ENCODE data around the gene CRABP1. TPM values are rescaled to one million over a fixed set of nuclear protein-coding genes. Genes with fewer than 3 reads are reported as not detected.

Gene CRABP1
- total RNA-seq, 3 donors from 2014 or later: 11.5 to 14.5 TPM; not detected in 1

DNA sequence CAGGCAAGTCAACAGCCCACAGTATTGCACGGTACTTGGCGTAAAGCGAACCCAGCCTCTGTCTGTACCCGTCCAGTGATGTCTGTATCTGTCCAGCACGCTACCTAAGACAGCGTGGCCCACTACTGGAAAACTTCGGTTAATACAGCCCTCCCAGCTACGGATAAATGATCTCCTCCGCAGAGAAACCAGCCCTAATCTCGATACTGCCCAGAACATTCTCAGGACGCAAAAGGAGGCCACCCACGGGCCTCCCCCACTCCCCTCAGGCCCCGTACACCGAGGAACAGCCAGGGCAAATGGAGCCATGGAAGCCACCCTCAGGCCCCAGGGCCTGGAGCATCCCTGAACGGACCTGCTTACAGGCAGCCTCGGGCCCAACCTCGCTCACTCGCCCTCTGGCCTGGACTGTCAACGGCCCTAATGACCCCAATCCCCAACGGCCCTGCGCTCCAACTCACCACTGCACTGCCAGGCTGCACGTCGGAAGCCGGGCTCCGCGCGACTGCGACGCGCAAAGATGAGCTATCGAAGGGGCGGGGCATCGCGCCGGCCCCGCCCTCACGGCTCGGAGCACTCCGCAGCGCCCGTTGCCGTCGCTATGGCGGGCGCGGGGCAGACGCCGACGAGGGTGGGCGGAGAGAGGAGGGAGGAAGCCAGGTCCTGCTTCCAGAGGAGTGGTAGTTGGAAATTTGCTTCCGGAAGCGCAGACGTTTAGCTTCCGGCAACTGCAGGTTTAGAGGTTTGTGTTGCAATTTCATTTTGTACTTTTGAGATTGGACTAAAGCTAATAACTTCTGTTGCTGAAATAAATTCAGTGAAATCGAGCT, 40.8 kb upstream of the CRABP1 start, which contains the start of gene SKIC8:
SKIC8 (minus strand) TSS at position 509 of the 830 bp plus-strand sequence. CDS start 3,923 bp downstream, outside the sequence.
- Histone ChIP-seq H3K27ac (peak within 1 kb of the TSS; percentile 92), H3K4me1 (peaks cover 0 to 8% of the 10 kb centered on the region in 2 donors), H3K27me3 (peaks cover 2 to 9% of the 10 kb centered on the region in 2 donors), H3K4me3 (peak within 1 kb of the TSS; percentile 89 to 98 (median 97)), H3K36me3 (no peaks in the 10 kb centered on the region), H3K9me3 (no peaks in the 10 kb centered on the region)
- peak; percentile 88 to 90 for DNase-seq (ENCODE audit: low spot score in 2 of 2)
- TF ChIP-seq POLR2AphosphoS5 (IDR thresholded peaks at IDR 0.05): peak; percentile 83 to 96 (median 86)
- TF ChIP-seq, protein P1, sequence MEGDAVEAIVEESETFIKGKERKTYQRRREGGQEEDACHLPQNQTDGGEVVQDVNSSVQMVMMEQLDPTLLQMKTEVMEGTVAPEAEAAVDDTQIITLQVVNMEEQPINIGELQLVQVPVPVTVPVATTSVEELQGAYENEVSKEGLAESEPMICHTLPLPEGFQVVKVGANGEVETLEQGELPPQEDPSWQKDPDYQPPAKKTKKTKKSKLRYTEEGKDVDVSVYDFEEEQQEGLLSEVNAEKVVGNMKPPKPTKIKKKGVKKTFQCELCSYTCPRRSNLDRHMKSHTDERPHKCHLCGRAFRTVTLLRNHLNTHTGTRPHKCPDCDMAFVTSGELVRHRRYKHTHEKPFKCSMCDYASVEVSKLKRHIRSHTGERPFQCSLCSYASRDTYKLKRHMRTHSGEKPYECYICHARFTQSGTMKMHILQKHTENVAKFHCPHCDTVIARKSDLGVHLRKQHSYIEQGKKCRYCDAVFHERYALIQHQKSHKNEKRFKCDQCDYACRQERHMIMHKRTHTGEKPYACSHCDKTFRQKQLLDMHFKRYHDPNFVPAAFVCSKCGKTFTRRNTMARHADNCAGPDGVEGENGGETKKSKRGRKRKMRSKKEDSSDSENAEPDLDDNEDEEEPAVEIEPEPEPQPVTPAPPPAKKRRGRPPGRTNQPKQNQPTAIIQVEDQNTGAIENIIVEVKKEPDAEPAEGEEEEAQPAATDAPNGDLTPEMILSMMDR (IDR thresholded peaks at IDR 0.05): peak in 1 of 3 donors; percentile 18
- TF ChIP-seq POLR2A (IDR thresholded peaks at IDR 0.05): peak; percentile 72
- intact Hi-C loops (cut with DNase I; ENCODE audit: low total_unique reads): no loop called here

DNA sequence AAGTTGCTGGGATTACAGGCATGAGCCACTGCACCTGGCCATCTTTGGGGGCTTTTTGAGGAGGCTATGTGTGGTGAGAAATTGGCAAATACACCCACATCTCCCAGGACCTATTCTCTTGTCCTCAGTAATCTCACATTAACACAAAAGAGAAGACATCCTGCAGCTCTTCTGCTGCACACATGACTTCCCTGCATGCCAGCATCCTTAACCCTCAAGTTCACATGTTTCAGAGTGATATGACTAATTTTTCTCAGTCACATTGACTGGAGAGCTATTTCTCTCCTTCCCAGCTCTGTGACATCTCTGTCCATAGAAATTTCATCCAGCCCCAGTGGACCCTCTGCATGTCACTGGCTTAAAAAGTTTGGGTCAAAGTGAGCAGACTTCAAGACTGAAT, 38.8 kb upstream of the CRABP1 start:
- Histone ChIP-seq H3K9me3 (no peaks in the 10 kb centered on the region), H3K36me3 (no peaks in the 10 kb centered on the region), H3K4me1 (peaks cover 0 to 8% of the 10 kb centered on the region in 2 donors), H3K27ac (peak overlapping the region in 1 of 2 donors; percentile 4), H3K27me3 (peaks cover 4 to 10% of the 10 kb centered on the region in 2 donors), H3K4me3 (no peak overlapping the region)
- DNase-seq (ENCODE audit: low spot score in 2 of 2): no peak
- TF ChIP-seq, protein P1 (IDR thresholded peaks at IDR 0.05): no peak
- no peak for TF ChIP-seq POLR2AphosphoS5 (IDR thresholded peaks at IDR 0.05)
- TF ChIP-seq POLR2A (IDR thresholded peaks at IDR 0.05): no peak
- intact Hi-C loops (cut with DNase I; ENCODE audit: low total_unique reads): no loop called here

DNA sequence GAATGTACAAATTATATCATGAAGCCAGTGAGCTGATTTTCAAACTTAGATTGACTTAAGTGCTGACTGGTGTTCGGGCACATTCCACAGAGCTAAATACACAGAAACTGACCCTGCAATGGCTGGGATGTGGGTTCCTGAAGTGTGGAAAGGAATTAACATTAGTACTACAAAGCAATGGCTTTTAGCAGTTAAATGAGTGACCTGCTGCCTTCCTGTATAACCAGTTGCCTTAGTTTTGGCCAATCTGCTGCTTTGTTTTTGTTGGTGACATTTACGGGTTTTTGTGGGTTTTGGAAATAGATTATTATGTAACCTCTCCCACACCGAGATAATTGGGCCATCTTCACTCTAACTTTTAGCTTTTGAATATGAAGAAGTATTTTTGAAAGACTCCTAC, 38.3 kb upstream of the CRABP1 start:
- TF ChIP-seq POLR2AphosphoS5 (IDR thresholded peaks at IDR 0.05) (no peak), POLR2A (IDR thresholded peaks at IDR 0.05) (no peak)
- TF ChIP-seq, protein P1 (IDR thresholded peaks at IDR 0.05): no peak
- H3K27ac ChIP-seq: peak overlapping the region in 1 of 2 donors; percentile 4

DNA sequence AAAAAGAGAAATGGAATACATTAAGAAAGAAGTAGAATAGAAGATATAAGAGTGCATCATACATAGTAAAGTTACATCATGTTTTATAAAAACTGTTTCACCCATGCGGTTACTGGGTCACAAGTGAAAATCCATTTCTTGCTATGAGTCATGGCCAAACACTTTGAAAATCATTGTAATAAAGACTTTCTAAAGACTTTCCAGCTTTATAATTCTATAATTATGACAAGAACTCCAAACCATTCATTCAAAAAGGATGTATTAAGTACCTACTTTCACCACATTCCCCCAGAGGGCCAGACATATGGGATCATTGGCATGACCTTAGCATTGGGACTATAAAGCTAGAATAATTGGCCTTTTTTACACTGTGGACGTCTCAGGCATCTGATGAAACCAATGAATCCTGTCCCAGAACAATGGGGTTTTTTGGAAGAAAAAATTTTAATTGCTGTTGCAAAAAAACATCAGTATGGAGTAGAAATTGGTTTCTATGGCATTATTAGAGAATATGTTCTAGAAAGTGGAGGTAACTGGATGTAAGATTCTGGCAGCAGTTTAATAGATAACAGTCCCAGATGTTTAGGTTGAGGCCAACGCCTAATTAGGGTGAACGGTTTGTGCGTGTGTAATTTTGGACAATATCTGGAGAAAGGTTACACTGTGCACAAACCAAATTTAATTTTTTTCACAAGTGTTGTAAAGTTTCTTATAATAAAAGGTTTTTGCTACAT, 37.4 kb upstream of the CRABP1 start:
- H3K27ac ChIP-seq: no peak overlapping the region
- peaks cover 0 to 8% of the 10 kb centered on the region in 2 donors for H3K4me1 ChIP-seq
- H3K36me3 ChIP-seq: no peaks in the 10 kb centered on the region
- no peak for TF ChIP-seq POLR2A (IDR thresholded peaks at IDR 0.05)
- TF ChIP-seq, protein P1 (IDR thresholded peaks at IDR 0.05): no peak
- TF ChIP-seq POLR2AphosphoS5 (IDR thresholded peaks at IDR 0.05): no peak
- no peak overlapping the region for H3K4me3 ChIP-seq
- intact Hi-C loops (cut with DNase I; ENCODE audit: low total_unique reads): no loop called here
- DNase-seq (ENCODE audit: low spot score in 2 of 2): no peak
- H3K27me3 ChIP-seq: peaks cover 4 to 14% of the 10 kb centered on the region in 2 donors
- H3K9me3 ChIP-seq: no peaks in the 10 kb centered on the region

More for the DNA sequence above, 38.3 kb upstream of the CRABP1 start:
- Histone ChIP-seq H3K27me3 (peaks cover 4 to 14% of the 10 kb centered on the region in 2 donors), H3K9me3 (no peaks in the 10 kb centered on the region), H3K4me3 (no peak overlapping the region), H3K36me3 (no peaks in the 10 kb centered on the region), H3K4me1 (peaks cover 0 to 8% of the 10 kb centered on the region in 2 donors)
- no peak for DNase-seq (ENCODE audit: low spot score in 2 of 2)
- intact Hi-C loops (cut with DNase I; ENCODE audit: low total_unique reads): no loop called here
